Skeletal muscle tissue (tissue), 4 donors: ENCODE measurements around the gene CCBE1. TPM values are rescaled to one million over a fixed set of nuclear protein-coding genes. Genes with fewer than 3 reads are reported as not detected.
"Not testable (repeated sequence)": the region's sequence is repeated elsewhere in the genome, so short reads cannot be mapped to it uniquely, and the experiment has no call there.

Experiments used
- H3K27ac ChIP-seq: one replicate; pipeline ENCODE4 v1.7.0; 2013; ENCODE audit warnings: mild to moderate bottlenecking, low read depth, low read length, inconsistent platforms
- H3K27me3 ChIP-seq, 3 donors: one replicate each; pipeline ENCODE4 v1.7.0; 2013; ENCODE audit warnings: low read length in 3 of 3; ENCODE audit not compliant: control insufficient read depth in 3 of 3, insufficient read depth in 3 of 3
- H3K36me3 ChIP-seq, 3 donors: one replicate each; pipeline ENCODE4 v1.7.0; 2013; ENCODE audit warnings: low read length in 3 of 3; ENCODE audit not compliant: control insufficient read depth in 3 of 3, insufficient read depth in 3 of 3
- H3K4me1 ChIP-seq, 3 donors: one replicate each; pipeline ENCODE4 v1.7.0; 2013; ENCODE audit warnings: low read length in 3 of 3, mild to moderate bottlenecking in 3 of 3; ENCODE audit not compliant: control insufficient read depth in 3 of 3, insufficient read depth in 3 of 3
- H3K4me3 ChIP-seq, 3 donors: one replicate each; pipeline ENCODE4 v1.7.0; 2013; ENCODE audit warnings: low read length in 3 of 3
- H3K9ac ChIP-seq, 3 donors: one replicate each; pipeline ENCODE4 v1.7.0; 2013; ENCODE audit warnings: low read length in 3 of 3, mild to moderate bottlenecking in 3 of 3, moderate library complexity in 2 of 3, low read depth in 1 of 3
- H3K9me3 ChIP-seq, 3 donors: one replicate each; pipeline ENCODE4 v1.7.0; 2013; ENCODE audit warnings: low read length in 3 of 3; ENCODE audit not compliant: control insufficient read depth in 3 of 3
- total RNA-seq: library from RNA; depleted of rRNA; stranded (reverse); fragments of >200 nt; gene quantifications from one replicate; pipeline ENCODE4 v1.2.3, GENCODE V29; 2014
- donor health status: Osteomylitis.

CCBE1 gene
- total RNA-seq, 1 donor from 2014 or later, result 2.6 TPM

DNA sequence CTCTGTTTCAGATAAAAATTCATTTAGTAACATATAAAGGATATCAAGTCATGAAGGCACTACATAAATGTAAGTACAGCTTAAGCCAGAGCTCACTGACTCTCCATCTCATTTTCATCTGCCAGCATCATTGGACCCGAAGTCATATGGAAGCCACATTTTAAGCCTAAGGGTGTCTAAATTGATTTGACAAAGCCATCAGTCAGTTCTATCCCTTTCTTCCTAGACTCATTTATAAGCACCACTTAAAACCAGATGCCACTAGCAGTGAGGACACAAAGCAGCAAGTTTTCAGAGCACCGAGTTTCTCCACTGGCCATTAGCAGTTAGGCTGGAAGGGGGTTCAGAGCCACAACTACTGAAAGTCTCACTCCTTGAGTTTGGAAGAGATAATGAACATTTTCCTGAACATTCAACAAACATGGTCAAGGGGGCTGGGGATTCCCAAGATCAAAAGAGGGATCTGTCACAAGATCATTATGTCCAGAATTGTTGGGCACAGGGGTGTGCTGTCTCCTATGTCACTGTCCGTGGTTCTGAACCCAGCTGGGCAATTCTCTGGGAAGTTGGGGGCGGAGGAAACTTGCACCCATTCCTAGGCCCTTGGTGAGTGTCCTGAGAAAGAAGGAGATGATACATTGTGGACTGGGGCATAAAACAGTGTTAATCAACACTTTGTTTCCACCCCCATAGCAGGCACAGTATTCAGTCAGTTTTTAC is 179.6 kb downstream of the CCBE1 start:
- H3K4me1 ChIP-seq, result peaks cover 3 to 10% (median 4%) of the 10 kb centered on the region in 3 donors
- no peaks in the 10 kb centered on the region for H3K9me3 ChIP-seq
- no peak overlapping the region for H3K27ac ChIP-seq
- H3K27me3 ChIP-seq, result peaks cover 0 to 5% (median 0%) of the 10 kb centered on the region in 3 donors
- no peaks in the 10 kb centered on the region for H3K36me3 ChIP-seq
- no peak overlapping the region for H3K9ac ChIP-seq
- H3K4me3 ChIP-seq, result no peak overlapping the region

DNA sequence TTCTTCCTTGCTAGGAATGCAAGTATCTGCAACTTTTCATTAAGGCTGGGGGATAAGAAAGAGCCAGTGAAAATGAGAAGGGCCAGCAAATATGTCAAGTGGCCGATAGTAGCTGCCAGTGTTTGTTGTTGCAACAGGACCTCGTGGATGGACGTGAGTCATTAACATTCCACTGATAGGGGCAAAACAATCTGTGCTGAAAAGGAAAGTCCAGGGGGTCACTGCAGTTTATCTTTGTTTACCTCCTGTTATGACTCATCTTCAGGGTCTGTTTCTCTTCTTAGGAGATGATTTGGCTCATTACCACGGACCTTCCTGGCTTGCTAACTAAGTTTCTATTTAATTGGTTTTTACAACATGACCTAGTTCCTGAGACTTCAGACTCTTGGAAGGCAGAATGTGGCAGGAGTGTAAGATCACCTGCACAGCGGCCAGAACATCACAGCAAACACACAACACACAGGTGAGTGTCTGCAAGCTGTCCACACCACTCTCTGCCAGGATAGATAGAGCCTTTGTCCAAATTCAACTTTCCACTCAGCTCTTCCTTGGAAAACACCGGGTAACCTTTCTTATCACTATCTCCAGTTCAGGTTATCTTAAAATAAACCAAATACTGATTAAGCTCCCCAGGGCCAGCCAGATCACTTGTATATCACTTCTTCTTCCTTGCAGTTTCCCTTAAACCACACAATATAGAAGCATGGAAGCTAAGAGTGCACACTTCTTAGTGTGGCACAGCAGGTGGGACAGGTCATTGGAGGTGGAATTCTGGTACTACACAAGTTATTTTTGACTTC is 180.7 kb downstream of the CCBE1 start:
- H3K4me3 ChIP-seq, result no peak overlapping the region
- H3K4me1 ChIP-seq, result peaks cover 3 to 10% (median 4%) of the 10 kb centered on the region in 3 donors
- H3K27me3 ChIP-seq, result peaks cover 0 to 5% (median 0%) of the 10 kb centered on the region in 3 donors
- H3K9me3 ChIP-seq, result no peaks in the 10 kb centered on the region
- H3K9ac ChIP-seq, result no peak overlapping the region
- no peaks in the 10 kb centered on the region for H3K36me3 ChIP-seq
- no peak overlapping the region for H3K27ac ChIP-seq

DNA sequence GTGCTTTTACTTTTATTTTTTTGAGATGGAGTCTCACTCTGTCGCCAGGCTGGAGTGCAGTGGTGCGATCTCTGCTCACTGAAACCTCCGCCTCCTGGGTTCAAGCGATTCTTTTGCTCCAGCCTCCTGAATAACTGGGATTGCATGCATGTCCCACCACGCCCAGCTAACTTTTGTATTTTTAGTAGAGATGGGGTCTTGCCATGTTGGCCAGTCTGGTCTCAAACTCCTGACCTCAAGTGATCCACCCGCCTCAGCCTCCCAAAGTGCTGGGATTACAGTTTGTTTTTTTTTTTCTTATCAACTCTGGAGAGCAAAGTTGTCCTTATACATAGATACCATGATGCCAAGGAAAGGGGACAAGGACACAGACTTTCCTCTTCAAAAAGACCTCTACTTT is 181.3 kb downstream of the CCBE1 start:
- not testable (repeated sequence) for H3K4me3 ChIP-seq, H3K36me3 ChIP-seq, H3K9me3 ChIP-seq, H3K4me1 ChIP-seq, H3K9ac ChIP-seq, H3K27me3 ChIP-seq, H3K27ac ChIP-seq

DNA sequence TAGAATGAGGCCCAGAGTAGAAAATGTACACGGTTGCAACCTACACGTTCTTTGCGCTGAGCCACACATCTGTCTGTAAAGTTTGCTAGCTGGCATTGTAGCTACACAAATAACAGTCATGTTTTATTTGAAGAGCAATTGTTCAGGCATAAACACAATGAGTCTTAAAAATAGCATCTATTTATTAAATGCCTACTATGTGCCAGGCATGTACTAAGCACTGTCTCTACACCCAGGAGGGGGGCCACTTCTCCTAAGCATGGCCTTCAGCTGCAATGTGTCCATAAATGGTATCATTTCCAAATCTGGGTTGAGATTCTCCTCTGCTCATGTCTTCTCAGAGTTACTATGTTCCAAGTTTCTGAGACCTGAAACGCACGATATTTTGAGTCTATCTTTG is 182.1 kb downstream of the CCBE1 start:
- H3K36me3 ChIP-seq, result no peaks in the 10 kb centered on the region
- peaks cover 0 to 5% (median 0%) of the 10 kb centered on the region in 3 donors for H3K27me3 ChIP-seq
- no peaks in the 10 kb centered on the region for H3K9me3 ChIP-seq
- no peak overlapping the region for H3K4me3 ChIP-seq
- H3K4me1 ChIP-seq, result peaks cover 3 to 10% (median 4%) of the 10 kb centered on the region in 3 donors
- no peak overlapping the region for H3K27ac ChIP-seq
- no peak overlapping the region for H3K9ac ChIP-seq

DNA sequence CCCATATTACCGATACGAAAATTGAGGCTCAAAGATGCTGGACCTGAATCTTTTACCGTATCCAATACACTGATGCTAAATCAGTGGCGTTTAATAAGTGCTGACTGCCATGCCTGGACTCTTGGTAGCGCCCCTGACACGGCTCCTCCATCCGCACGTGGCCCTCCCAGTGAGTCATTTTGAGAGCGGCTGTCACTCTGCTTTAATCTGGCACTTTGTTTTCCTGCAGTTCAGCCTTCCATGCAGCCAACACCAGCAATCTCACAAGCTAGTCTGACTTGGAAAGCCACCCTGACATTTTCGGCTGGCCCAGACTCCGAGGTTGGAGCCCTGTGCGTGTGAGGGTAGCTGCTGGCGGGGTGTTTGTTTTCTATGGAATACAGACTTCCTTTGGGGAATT is 183.0 kb downstream of the CCBE1 start:
- Histone ChIP-seq H3K27ac (no peak overlapping the region), H3K4me1 (peaks cover 3 to 10% (median 4%) of the 10 kb centered on the region in 3 donors), H3K4me3 (no peak overlapping the region), H3K9me3 (no peaks in the 10 kb centered on the region), H3K27me3 (peaks cover 0 to 5% (median 0%) of the 10 kb centered on the region in 3 donors), H3K9ac (no peak overlapping the region), H3K36me3 (no peaks in the 10 kb centered on the region)

DNA sequence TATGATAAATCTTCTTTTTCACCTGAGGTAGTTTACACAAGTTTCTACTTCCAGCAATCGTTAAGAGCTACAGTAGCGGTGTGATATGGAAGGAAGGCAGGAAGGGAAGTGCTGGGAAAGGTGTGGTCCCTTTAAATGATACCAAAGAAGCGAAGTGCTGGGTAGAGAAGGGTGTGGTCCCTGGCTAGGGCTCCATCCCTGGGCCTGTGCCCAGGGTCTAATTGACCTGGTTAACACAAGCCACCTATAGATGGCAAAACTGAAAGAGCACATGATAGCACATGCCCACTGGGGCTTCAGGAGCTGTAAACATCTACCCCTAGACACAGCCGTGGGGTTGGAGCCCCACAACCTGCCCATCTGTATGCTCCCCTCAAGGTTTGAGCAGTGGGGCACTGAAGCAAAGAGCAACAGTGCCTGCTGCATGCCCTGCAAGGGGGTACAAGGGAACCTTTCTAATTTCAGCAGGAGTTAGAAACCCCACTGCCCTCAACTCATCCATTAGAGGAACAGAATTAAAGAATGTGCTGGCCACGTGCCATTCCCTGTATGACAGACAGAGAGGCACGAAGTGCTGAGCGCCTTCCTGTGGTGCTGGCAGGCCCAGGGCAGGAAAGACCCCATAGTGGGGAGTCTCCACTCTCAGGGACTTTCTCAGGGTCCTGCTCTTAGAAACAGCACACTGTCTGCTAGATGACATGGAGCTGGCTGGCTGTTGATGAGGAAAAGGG is 185.0 kb downstream of the CCBE1 start:
- H3K4me3 ChIP-seq, result no peak overlapping the region
- peaks cover 3 to 10% (median 4%) of the 10 kb centered on the region in 3 donors for H3K4me1 ChIP-seq
- no peak overlapping the region for H3K27ac ChIP-seq
- peaks cover 0 to 5% (median 3%) of the 10 kb centered on the region in 3 donors for H3K27me3 ChIP-seq
- H3K36me3 ChIP-seq, result no peaks in the 10 kb centered on the region
- H3K9ac ChIP-seq, result no peak overlapping the region
- H3K9me3 ChIP-seq, result no peaks in the 10 kb centered on the region

DNA sequence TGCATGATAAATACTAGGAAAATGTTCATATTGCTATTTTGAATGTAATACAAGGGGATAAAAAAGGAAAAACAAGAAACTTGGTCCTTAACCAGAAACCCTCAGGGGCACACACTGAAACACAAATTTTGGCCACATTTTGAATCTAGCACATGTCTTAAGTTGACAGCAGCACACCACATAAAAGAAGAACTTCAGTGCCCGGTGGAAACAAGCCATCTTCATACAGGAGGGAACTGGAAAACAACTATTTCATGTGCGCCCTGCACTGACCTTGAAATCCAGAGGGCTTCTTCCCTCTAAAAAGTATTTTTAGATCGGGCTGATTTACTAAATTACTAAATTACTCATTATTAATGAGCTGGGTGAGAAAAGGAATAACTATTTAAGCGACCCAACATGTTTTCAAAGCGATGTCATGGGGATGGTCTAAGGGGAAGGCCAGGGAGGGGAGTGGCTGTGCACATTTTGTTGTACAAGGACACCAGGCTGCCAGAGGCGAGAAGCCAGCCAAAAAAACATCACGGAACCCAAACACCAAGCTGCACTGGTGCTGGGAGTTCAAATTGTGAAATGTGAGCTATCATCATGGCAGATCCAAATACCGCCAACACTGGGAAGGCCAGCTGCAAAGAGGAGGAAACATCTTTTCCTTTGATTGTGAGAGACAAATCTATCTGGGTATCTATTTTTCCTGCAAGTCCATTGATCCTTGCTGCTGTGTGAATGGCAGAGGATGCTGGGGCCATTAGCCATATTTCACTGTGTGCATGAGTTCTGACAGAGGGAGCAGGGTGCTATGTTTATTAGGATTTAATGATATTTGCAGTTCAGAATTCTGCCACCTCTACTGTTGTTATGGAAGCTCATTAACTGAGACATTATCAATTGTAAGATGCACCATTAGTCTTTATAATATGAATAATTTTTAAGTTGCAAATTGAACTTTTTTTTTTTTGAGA is 187.5 kb downstream of the CCBE1 start:
- Histone ChIP-seq H3K27ac (no peak overlapping the region), H3K9me3 (no peaks in the 10 kb centered on the region), H3K9ac (no peak overlapping the region), H3K27me3 (peaks cover 0 to 5% (median 3%) of the 10 kb centered on the region in 3 donors), H3K4me3 (no peak overlapping the region), H3K36me3 (no peaks in the 10 kb centered on the region), H3K4me1 (peaks cover 3 to 4% (median 3%) of the 10 kb centered on the region in 3 donors)

DNA sequence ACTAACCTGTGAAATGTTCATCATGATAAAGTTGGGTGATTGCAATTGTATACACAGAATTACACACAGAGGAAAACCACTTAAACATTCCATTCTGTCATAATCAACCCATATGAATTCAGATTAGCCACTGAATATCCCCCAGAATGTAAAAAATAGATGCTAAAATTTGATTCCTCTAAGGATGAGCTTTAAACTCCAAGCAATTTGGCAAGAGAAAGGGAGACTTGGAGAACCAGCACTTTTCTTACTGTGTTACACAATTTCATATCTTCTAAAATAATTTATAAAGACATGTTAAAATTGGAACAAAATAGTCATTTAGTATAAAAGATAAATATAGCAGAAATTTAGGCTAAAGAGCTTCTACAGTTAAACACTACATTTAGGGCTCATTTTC is 191.9 kb downstream of the CCBE1 start:
- Histone ChIP-seq H3K27ac (no peak overlapping the region), H3K9ac (no peak overlapping the region)

More for the DNA sequence above, 191.9 kb downstream of the CCBE1 start:
- H3K4me3 ChIP-seq, result no peak overlapping the region
- H3K4me1 ChIP-seq, result peaks cover 6 to 15% (median 14%) of the 10 kb centered on the region in 3 donors
- peaks cover 0 to 3% (median 0%) of the 10 kb centered on the region in 3 donors for H3K27me3 ChIP-seq
- H3K36me3 ChIP-seq, result no peaks in the 10 kb centered on the region
- no peaks in the 10 kb centered on the region for H3K9me3 ChIP-seq
